ENCODE data around the gene ORC5. TPM values are rescaled to one million over a fixed set of nuclear protein-coding genes. Genes with fewer than 3 reads are reported as not detected.

The ORC5 gene
- polyA plus RNA-seq, 1 donor (not counting 4 experiments of a cell fraction or from before 2014, with no cell fraction given) = 17.9 TPM

DNA sequence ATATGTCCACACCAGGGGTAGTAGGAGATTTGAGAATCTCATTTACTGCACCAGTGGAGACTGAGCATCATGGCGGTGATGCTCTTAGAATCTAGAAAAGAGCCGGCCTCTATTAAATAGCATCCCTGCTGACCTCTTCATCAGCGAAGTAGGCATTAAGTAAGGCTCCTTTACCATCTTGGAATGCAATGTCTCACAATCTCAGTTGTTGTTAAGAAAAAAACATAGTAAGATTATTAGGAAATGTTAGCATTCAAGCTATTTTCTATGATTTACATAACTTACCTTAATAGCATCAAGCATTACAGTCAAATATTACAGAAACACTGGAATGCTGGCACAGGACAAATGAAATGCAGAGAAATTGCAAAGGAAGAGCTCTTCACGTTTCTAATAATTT lies 54.5 kb downstream of the ORC5 start:
- DNase-seq (ENCODE audit: low read depth, low spot score) (no peak), FAIRE-seq (no peak)
- no peak overlapping the region for H3K4me3 ChIP-seq (ENCODE audit: control insufficient read depth in 2 of 3, extremely low read depth in 1 of 3, insufficient read depth in 2 of 3, low read depth in 1 of 3, low read length in 3 of 3)
- H3K9me1 ChIP-seq (ENCODE audit: control insufficient read depth, extremely low read depth, insufficient read depth, low read length) = no peaks in the 10 kb centered on the region
- no peaks in the 10 kb centered on the region for H4K20me1 ChIP-seq (ENCODE audit: control insufficient read depth, extremely low read depth, insufficient read depth, low read length)
- TF ChIP-seq, protein P1, sequence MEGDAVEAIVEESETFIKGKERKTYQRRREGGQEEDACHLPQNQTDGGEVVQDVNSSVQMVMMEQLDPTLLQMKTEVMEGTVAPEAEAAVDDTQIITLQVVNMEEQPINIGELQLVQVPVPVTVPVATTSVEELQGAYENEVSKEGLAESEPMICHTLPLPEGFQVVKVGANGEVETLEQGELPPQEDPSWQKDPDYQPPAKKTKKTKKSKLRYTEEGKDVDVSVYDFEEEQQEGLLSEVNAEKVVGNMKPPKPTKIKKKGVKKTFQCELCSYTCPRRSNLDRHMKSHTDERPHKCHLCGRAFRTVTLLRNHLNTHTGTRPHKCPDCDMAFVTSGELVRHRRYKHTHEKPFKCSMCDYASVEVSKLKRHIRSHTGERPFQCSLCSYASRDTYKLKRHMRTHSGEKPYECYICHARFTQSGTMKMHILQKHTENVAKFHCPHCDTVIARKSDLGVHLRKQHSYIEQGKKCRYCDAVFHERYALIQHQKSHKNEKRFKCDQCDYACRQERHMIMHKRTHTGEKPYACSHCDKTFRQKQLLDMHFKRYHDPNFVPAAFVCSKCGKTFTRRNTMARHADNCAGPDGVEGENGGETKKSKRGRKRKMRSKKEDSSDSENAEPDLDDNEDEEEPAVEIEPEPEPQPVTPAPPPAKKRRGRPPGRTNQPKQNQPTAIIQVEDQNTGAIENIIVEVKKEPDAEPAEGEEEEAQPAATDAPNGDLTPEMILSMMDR (optimal IDR thresholded peaks at IDR 0.05 in 1 of 3, IDR thresholded peaks at IDR 0.05 in 1 of 3, conservative IDR thresholded peaks at IDR 0.05 in 1 of 3; ENCODE audit: extremely low read depth in 1 of 3, insufficient read depth in 2 of 3, low read length in 3 of 3) = no peak
- no peak for TF ChIP-seq EZH2 (IDR thresholded peaks at IDR 0.05; ENCODE audit: low read length)
- H2AFZ ChIP-seq (ENCODE audit: control insufficient read depth, low read length) = no peak overlapping the region
- no peaks in the 10 kb centered on the region for H3K9me3 ChIP-seq (ENCODE audit: control insufficient read depth, low read depth, low read length)
- no peaks in the 10 kb centered on the region for H3K36me3 ChIP-seq (ENCODE audit: control insufficient read depth in 2 of 2, extremely low read depth in 1 of 2, insufficient read depth in 2 of 2, low read length in 2 of 2)
- dilution Hi-C loops (cut with MboI; ENCODE audit: extremely low pct_ligation_motif_present, low sequenced_read_pairs) = no loop called here
- H3K4me1 ChIP-seq (ENCODE audit: control insufficient read depth, extremely low read depth, insufficient read depth, low read length) = no peaks in the 10 kb centered on the region
- no peaks in the 10 kb centered on the region for H3K27me3 ChIP-seq (ENCODE audit: control insufficient read depth, extremely low read depth, insufficient read depth, low read length)
- H3K9ac ChIP-seq (ENCODE audit: control insufficient read depth, extremely low read depth, insufficient read depth, low read length) = no peak overlapping the region
- no peak overlapping the region for H3K27ac ChIP-seq (ENCODE audit: control insufficient read depth, insufficient read depth, low read length)
- no peak overlapping the region for H3K4me2 ChIP-seq (ENCODE audit: control insufficient read depth, extremely low read depth, insufficient read depth, low read depth, low read length)
- H3K79me2 ChIP-seq (ENCODE audit: control insufficient read depth, insufficient read depth, low read length) = no peaks in the 10 kb centered on the region

GRCh38 chr7:104152468-104152867 lies 55.3 kb downstream of the ORC5 start:
- H3K27ac ChIP-seq (ENCODE audit: control insufficient read depth, insufficient read depth, low read length) = no peak overlapping the region
- DNase-seq (ENCODE audit: low read depth, low spot score) (no peak), FAIRE-seq (no peak)
- no peak overlapping the region for H3K4me2 ChIP-seq (ENCODE audit: control insufficient read depth, extremely low read depth, insufficient read depth, low read depth, low read length)
- TF ChIP-seq EZH2 (IDR thresholded peaks at IDR 0.05; ENCODE audit: low read length) = no peak
- TF ChIP-seq, protein P1 (optimal IDR thresholded peaks at IDR 0.05 in 1 of 3, IDR thresholded peaks at IDR 0.05 in 1 of 3, conservative IDR thresholded peaks at IDR 0.05 in 1 of 3; ENCODE audit: extremely low read depth in 1 of 3, insufficient read depth in 2 of 3, low read length in 3 of 3) = no peak
- H3K79me2 ChIP-seq (ENCODE audit: control insufficient read depth, insufficient read depth, low read length) = no peaks in the 10 kb centered on the region
- no peak overlapping the region for H3K4me3 ChIP-seq (ENCODE audit: control insufficient read depth in 2 of 3, extremely low read depth in 1 of 3, insufficient read depth in 2 of 3, low read depth in 1 of 3, low read length in 3 of 3)
- H3K9ac ChIP-seq (ENCODE audit: control insufficient read depth, extremely low read depth, insufficient read depth, low read length) = no peak overlapping the region
- H3K4me1 ChIP-seq (ENCODE audit: control insufficient read depth, extremely low read depth, insufficient read depth, low read length) = no peaks in the 10 kb centered on the region
- no peaks in the 10 kb centered on the region for H4K20me1 ChIP-seq (ENCODE audit: control insufficient read depth, extremely low read depth, insufficient read depth, low read length)
- H3K27me3 ChIP-seq (ENCODE audit: control insufficient read depth, extremely low read depth, insufficient read depth, low read length) = no peaks in the 10 kb centered on the region
- dilution Hi-C loops (cut with MboI; ENCODE audit: extremely low pct_ligation_motif_present, low sequenced_read_pairs) = no loop called here
- no peaks in the 10 kb centered on the region for H3K36me3 ChIP-seq (ENCODE audit: control insufficient read depth in 2 of 2, extremely low read depth in 1 of 2, insufficient read depth in 2 of 2, low read length in 2 of 2)
- H2AFZ ChIP-seq (ENCODE audit: control insufficient read depth, low read length) = no peak overlapping the region
- H3K9me3 ChIP-seq (ENCODE audit: control insufficient read depth, low read depth, low read length) = no peaks in the 10 kb centered on the region
- H3K9me1 ChIP-seq (ENCODE audit: control insufficient read depth, extremely low read depth, insufficient read depth, low read length) = no peaks in the 10 kb centered on the region

All from keratinocyte (primary cell).